DOHH2 (cell line): ENCODE results near the gene MRC1.

Experiments used
- EZH2phosphoT487 ChIP-seq: fragments of 200-600 bp; sonication (generic); IDR thresholded peaks from 2 replicates; pipeline ENCODE4 v1.6.1; 2017; ENCODE audit warnings: borderline replicate concordance, mild to moderate bottlenecking, antibody characterized with exemption, low read length, moderate library complexity, mixed read lengths
- TF ChIP-seq, protein P1 (sequence below): fragments of 200-600 bp; sonication (generic); IDR thresholded peaks from one replicate; pipeline ENCODE4 v1.5.1; 2014; ENCODE audit warnings: antibody characterized with exemption, mild to moderate bottlenecking, low read depth, low read length; ENCODE audit not compliant: poor library complexity, severe bottlenecking

- TF ChIP-seq, protein P1, sequence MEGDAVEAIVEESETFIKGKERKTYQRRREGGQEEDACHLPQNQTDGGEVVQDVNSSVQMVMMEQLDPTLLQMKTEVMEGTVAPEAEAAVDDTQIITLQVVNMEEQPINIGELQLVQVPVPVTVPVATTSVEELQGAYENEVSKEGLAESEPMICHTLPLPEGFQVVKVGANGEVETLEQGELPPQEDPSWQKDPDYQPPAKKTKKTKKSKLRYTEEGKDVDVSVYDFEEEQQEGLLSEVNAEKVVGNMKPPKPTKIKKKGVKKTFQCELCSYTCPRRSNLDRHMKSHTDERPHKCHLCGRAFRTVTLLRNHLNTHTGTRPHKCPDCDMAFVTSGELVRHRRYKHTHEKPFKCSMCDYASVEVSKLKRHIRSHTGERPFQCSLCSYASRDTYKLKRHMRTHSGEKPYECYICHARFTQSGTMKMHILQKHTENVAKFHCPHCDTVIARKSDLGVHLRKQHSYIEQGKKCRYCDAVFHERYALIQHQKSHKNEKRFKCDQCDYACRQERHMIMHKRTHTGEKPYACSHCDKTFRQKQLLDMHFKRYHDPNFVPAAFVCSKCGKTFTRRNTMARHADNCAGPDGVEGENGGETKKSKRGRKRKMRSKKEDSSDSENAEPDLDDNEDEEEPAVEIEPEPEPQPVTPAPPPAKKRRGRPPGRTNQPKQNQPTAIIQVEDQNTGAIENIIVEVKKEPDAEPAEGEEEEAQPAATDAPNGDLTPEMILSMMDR = no peak
- no peak for TF ChIP-seq EZH2phosphoT487
Measured at GRCh38 chr10:17817316-17817715, 8.2 kb downstream of the MRC1 start.
